OCI-LY3 (cell line): ENCODE data around the gene ANKDD1B.
A peak's percentile ranks its signal among the peaks of the same experiment; 100 is the strongest.

ENCODE experiments used
- H2AFZ ChIP-seq: fragments of 200-600, 300-600 bp; shearing (Covaris generic); 2 replicates; pipeline ENCODE4 v1.6.0; 2014; ENCODE audit warnings: antibody characterized with exemption, low read depth, low read length
- H3K27ac ChIP-seq: fragments of 200-600, 300-600 bp; sonication (generic); 2 replicates; pipeline ENCODE4 v1.5.1; 2014; ENCODE audit warnings: mild to moderate bottlenecking, low read length, moderate library complexity, mixed read lengths
- H3K27me3 ChIP-seq: fragments of 200-600, 300-600 bp; sonication (generic); 2 replicates; pipeline ENCODE4 v1.6.1; 2014; ENCODE audit warnings: low read depth, low read length, mixed read lengths
- H3K36me3 ChIP-seq: fragments of 200-600, 300-600 bp; sonication (generic); replicated peaks from 2 replicates; pipeline ENCODE3; 2014; ENCODE audit warnings: low read depth, low read length, mixed read lengths
- H3K4me1 ChIP-seq: fragments of 300-600, 200-600 bp; sonication (generic); 2 replicates; pipeline ENCODE4 v1.6.1; 2014; ENCODE audit warnings: low read length, mixed read lengths
- H3K4me2 ChIP-seq: fragments of 200-600, 300-600 bp; sonication (generic); 2 replicates; pipeline ENCODE4 v1.6.1; 2014; ENCODE audit warnings: low read length, mixed read lengths
- H3K4me3 ChIP-seq: fragments of 300-600, 200-600 bp; sonication (generic); 2 replicates; pipeline ENCODE4 v1.5.1; 2014; ENCODE audit warnings: antibody characterized with exemption, mild to moderate bottlenecking, low read length, moderate library complexity
- H3K79me2 ChIP-seq: fragments of 300-600, 200-600 bp; shearing (Covaris generic); 2 replicates; pipeline ENCODE4 v1.6.1; 2014; ENCODE audit warnings: mild to moderate bottlenecking, low read length, mixed read lengths
- H3K9ac ChIP-seq: fragments of 300-600, 200-600 bp; shearing (Covaris generic); 2 replicates; pipeline ENCODE4 v1.6.0; 2014; ENCODE audit warnings: mild to moderate bottlenecking, low read length, moderate library complexity
- H3K9me3 ChIP-seq: fragments of 200-600, 300-600 bp; shearing (Covaris generic); 2 replicates; pipeline ENCODE4 v1.6.1; 2014; ENCODE audit warnings: low read length, mixed read lengths; ENCODE audit not compliant: insufficient read depth
- H4K20me1 ChIP-seq: fragments of 200-600, 300-600 bp; sonication (generic); 2 replicates; pipeline ENCODE4 v1.6.1; 2016; ENCODE audit warnings: low read length, mixed read lengths; ENCODE audit not compliant: insufficient read depth
- EZH2phosphoT487 ChIP-seq: fragments of 200-600 bp; shearing (Covaris generic); IDR thresholded peaks from 2 replicates; pipeline ENCODE4 v1.6.1; 2018; ENCODE audit warnings: antibody characterized with exemption, mixed run types, low read depth
- TF ChIP-seq, protein P1 (sequence below): fragments of 200-600, 300-600 bp; sonication (generic); IDR thresholded peaks from 2 replicates; pipeline ENCODE4 v1.5.1; 2014; ENCODE audit warnings: antibody characterized with exemption, low read length, low read depth

ANKDD1B gene

DNA sequence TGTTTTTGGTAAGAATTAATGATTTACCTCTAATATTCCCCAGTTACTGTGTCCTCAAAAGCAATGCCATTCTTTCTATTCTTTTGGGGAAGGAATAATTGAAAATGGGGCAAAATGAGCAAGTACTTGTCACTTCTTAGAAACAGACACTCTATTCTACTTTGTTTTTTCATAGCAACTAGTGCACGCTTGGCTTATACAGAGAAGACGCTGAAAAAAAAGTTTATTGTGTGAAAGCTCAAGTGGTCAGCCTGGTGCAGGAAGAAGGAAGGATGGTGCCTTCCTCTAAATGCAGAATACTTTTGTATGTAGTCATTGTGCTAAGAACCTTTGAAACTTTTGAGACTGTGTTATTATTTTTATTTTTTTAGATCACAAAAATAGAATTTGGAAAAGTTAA is 29.6 kb downstream of the ANKDD1B start:
- TF ChIP-seq, protein P1, sequence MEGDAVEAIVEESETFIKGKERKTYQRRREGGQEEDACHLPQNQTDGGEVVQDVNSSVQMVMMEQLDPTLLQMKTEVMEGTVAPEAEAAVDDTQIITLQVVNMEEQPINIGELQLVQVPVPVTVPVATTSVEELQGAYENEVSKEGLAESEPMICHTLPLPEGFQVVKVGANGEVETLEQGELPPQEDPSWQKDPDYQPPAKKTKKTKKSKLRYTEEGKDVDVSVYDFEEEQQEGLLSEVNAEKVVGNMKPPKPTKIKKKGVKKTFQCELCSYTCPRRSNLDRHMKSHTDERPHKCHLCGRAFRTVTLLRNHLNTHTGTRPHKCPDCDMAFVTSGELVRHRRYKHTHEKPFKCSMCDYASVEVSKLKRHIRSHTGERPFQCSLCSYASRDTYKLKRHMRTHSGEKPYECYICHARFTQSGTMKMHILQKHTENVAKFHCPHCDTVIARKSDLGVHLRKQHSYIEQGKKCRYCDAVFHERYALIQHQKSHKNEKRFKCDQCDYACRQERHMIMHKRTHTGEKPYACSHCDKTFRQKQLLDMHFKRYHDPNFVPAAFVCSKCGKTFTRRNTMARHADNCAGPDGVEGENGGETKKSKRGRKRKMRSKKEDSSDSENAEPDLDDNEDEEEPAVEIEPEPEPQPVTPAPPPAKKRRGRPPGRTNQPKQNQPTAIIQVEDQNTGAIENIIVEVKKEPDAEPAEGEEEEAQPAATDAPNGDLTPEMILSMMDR, result no peak
- no peak for TF ChIP-seq EZH2phosphoT487
- H3K4me2 ChIP-seq, result no peak overlapping the region
- no peak overlapping the region for H3K9ac ChIP-seq

DNA sequence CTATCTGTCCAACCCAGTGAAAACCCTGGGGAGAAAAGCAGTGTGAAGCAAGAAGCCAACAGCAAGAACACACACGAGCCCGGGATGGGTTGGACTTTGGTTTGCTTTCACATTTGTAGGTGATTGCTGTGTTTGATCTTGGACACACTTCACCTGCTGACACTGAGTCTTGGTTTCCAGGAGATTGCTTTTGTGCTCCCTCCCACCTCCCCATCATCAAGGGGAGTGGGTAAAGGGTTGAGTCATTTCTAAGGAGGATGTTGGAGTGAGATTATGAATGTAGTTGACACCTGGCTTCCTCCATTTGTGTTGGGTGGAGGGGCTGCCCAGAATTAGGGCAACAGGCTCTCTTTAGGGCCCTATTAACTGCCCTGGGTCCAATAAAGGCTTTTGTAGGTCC is 37.5 kb downstream of the ANKDD1B start:
- H2AFZ ChIP-seq, result peak overlapping the region; percentile 86
- no peaks in the 10 kb centered on the region for H3K36me3 ChIP-seq
- H3K27ac ChIP-seq, result peak overlapping the region; percentile 88
- H3K9ac ChIP-seq, result peak overlapping the region; percentile 78
- H3K79me2 ChIP-seq, result no peaks in the 10 kb centered on the region
- H3K4me2 ChIP-seq, result peak overlapping the region; percentile 92
- H3K9me3 ChIP-seq, result no peaks in the 10 kb centered on the region
- peak overlapping the region; percentile 69 for H3K4me3 ChIP-seq
- no peaks in the 10 kb centered on the region for H4K20me1 ChIP-seq
- H3K27me3 ChIP-seq, result no peaks in the 10 kb centered on the region
- H3K4me1 ChIP-seq, result peaks cover 44% of the 10 kb centered on the region
- TF ChIP-seq, protein P1, result no peak
- TF ChIP-seq EZH2phosphoT487, result no peak

More for the DNA sequence above, 29.6 kb downstream of the ANKDD1B start:
- no peaks in the 10 kb centered on the region for H3K36me3 ChIP-seq
- no peak overlapping the region for H3K4me3 ChIP-seq
- no peaks in the 10 kb centered on the region for H3K27me3 ChIP-seq
- no peaks in the 10 kb centered on the region for H3K4me1 ChIP-seq
- no peak overlapping the region for H2AFZ ChIP-seq
- H3K9me3 ChIP-seq, result no peaks in the 10 kb centered on the region
- no peaks in the 10 kb centered on the region for H4K20me1 ChIP-seq
- no peaks in the 10 kb centered on the region for H3K79me2 ChIP-seq
- no peak overlapping the region for H3K27ac ChIP-seq

DNA sequence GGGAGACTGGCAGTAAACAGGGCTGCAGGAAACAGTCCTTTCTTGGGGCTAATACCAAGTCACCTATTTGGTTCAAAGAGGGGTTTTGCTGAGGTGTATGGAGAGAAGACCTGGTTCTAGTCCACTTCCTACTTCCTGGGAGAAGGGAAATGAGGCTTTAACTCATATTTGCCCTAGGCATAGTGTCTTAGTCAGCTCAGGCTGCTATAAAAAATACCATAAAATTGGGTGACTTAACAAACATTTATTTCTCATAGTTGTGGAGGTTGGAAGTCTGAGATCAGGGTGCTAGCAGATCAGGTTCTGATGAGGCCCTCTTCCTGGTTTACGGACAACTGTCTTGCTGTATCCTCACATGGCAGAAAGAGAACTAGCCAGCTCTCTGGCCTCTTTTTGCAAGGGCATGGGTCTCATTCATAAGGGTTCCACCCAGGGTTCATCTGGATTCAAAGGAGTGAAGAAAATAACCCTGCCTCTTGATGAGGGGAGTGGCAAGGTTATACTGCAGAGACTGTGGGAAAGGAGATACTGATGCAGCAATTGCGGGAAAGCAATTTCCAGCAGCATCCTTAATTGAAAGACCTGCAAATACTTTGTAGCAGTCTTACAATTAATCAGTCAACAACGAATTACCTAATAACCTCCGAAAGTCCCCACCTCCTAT is 40.5 kb downstream of the ANKDD1B start:
- Histone ChIP-seq H3K79me2 (no peaks in the 10 kb centered on the region), H3K27me3 (no peaks in the 10 kb centered on the region), H3K4me1 (peaks cover 51% of the 10 kb centered on the region), H3K36me3 (no peaks in the 10 kb centered on the region), H3K27ac (no peak overlapping the region), H4K20me1 (no peaks in the 10 kb centered on the region), H2AFZ (no peak overlapping the region), H3K4me2 (no peak overlapping the region), H3K9ac (no peak overlapping the region), H3K9me3 (no peaks in the 10 kb centered on the region), H3K4me3 (no peak overlapping the region)
- TF ChIP-seq, protein P1, result no peak
- TF ChIP-seq EZH2phosphoT487, result no peak

DNA sequence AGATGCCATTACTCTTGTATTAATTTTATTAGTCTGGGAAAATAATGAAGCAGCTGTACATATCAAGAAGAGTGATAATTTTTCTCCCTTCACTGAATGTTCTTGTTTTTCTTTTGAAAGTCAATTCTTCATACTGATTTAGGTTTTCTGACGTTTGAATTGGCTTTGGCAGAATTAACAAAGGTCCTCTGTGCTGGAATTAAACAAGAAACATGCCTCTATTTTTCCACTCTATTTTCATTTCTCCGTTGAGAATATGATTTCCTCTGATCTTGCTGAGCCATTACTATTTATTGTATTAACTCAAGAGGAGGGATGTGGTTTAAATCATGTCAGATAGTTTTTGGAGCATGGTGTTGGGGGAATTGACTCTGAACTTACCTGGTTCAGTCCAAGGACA is 42.3 kb downstream of the ANKDD1B start:
- no peak for TF ChIP-seq EZH2phosphoT487
- TF ChIP-seq, protein P1, result no peak
- H2AFZ ChIP-seq, result no peak overlapping the region
- no peaks in the 10 kb centered on the region for H3K79me2 ChIP-seq
- H3K4me2 ChIP-seq, result no peak overlapping the region
- H3K9me3 ChIP-seq, result no peaks in the 10 kb centered on the region
- no peak overlapping the region for H3K4me3 ChIP-seq
- no peak overlapping the region for H3K9ac ChIP-seq
- peaks cover 46% of the 10 kb centered on the region for H3K4me1 ChIP-seq
- no peaks in the 10 kb centered on the region for H4K20me1 ChIP-seq
- H3K27me3 ChIP-seq, result no peaks in the 10 kb centered on the region
- H3K36me3 ChIP-seq, result no peaks in the 10 kb centered on the region
- no peak overlapping the region for H3K27ac ChIP-seq
